ENCODE data around the gene IP6K1.

The IP6K1 gene

GRCh38 chr3:49761661-49762060 is 24.7 kb downstream of the IP6K1 start:
- Histone ChIP-seq H3K4me2 (ENCODE audit: low read depth, low read length, poor library complexity, severe bottlenecking) (no peak overlapping the region), H3K9ac (ENCODE audit: low read depth, low read length, poor library complexity, severe bottlenecking) (no peak overlapping the region), H3K9me2 (replicated peaks; ENCODE audit: low read depth, low read length) (no peaks in the 10 kb centered on the region), H3K79me2 (ENCODE audit: insufficient read depth, low read length) (peaks cover 73% of the 10 kb centered on the region; the same call in 1 of the 2 replicates), H3K4me1 (ENCODE audit: insufficient read depth, low read length, poor library complexity, severe bottlenecking) (peaks cover 7% of the 10 kb centered on the region), H3K9me3 (ENCODE audit: insufficient read depth, low read depth, low read length) (no peaks in the 10 kb centered on the region), H3K27me3 (ENCODE audit: insufficient read depth, low read length, poor library complexity, severe bottlenecking) (no peaks in the 10 kb centered on the region), H3K4me3 (ENCODE audit: low read length, poor library complexity, severe bottlenecking) (no peak overlapping the region), H4K20me1 (ENCODE audit: insufficient read depth, low read length, poor library complexity, severe bottlenecking) (peaks cover 10% of the 10 kb centered on the region), H3F3A (ENCODE audit: low read depth) (no peaks in the 10 kb centered on the region), H2AFZ (ENCODE audit: low read length) (no peak overlapping the region), H3K36me3 (ENCODE audit: insufficient read depth, low read length) (no peaks in the 10 kb centered on the region)
- TF ChIP-seq EZH2phosphoT487 (IDR thresholded peaks at IDR 0.05; ENCODE audit: borderline replicate concordance) (no peak), CTCF (conservative IDR thresholded peaks at IDR 0.05; ENCODE audit: low read length) (no peak)

- no peaks in the 10 kb centered on the region for H3F3A ChIP-seq (ENCODE audit: low read depth)
- peaks cover 78% of the 10 kb centered on the region for H3K79me2 ChIP-seq (ENCODE audit: insufficient read depth, low read length)
- H3K4me2 ChIP-seq (ENCODE audit: low read depth, low read length, poor library complexity, severe bottlenecking) = no peak overlapping the region
- H3K4me1 ChIP-seq (ENCODE audit: insufficient read depth, low read length, poor library complexity, severe bottlenecking) = peaks cover 7% of the 10 kb centered on the region
- no peaks in the 10 kb centered on the region for H3K36me3 ChIP-seq (ENCODE audit: insufficient read depth, low read length)
- H3K4me3 ChIP-seq (ENCODE audit: low read length, poor library complexity, severe bottlenecking) = no peak overlapping the region
- no peaks in the 10 kb centered on the region for H3K9me3 ChIP-seq (ENCODE audit: insufficient read depth, low read depth, low read length)
- H3K9me2 ChIP-seq (replicated peaks; ENCODE audit: low read depth, low read length) = no peaks in the 10 kb centered on the region
- no peaks in the 10 kb centered on the region for H3K27me3 ChIP-seq (ENCODE audit: insufficient read depth, low read length, poor library complexity, severe bottlenecking)
- no peak overlapping the region for H3K9ac ChIP-seq (ENCODE audit: low read depth, low read length, poor library complexity, severe bottlenecking)
- H4K20me1 ChIP-seq (ENCODE audit: insufficient read depth, low read length, poor library complexity, severe bottlenecking) = peaks cover 20% of the 10 kb centered on the region
- no peak overlapping the region for H2AFZ ChIP-seq (ENCODE audit: low read length)
- TF ChIP-seq EZH2phosphoT487 (IDR thresholded peaks at IDR 0.05; ENCODE audit: borderline replicate concordance) (no peak), CTCF (conservative IDR thresholded peaks at IDR 0.05; ENCODE audit: low read length) (no peak)
Observed at GRCh38 chr3:49759226-49759625, 27.1 kb downstream of the IP6K1 start.

- Histone ChIP-seq H4K20me1 (ENCODE audit: insufficient read depth, low read length, poor library complexity, severe bottlenecking) (peaks cover 20% of the 10 kb centered on the region), H3F3A (ENCODE audit: low read depth) (no peaks in the 10 kb centered on the region), H3K79me2 (ENCODE audit: insufficient read depth, low read length) (peaks cover 82% of the 10 kb centered on the region), H3K9ac (ENCODE audit: low read depth, low read length, poor library complexity, severe bottlenecking) (no peak overlapping the region), H3K4me1 (ENCODE audit: insufficient read depth, low read length, poor library complexity, severe bottlenecking) (peaks cover 7% of the 10 kb centered on the region), H3K27me3 (ENCODE audit: insufficient read depth, low read length, poor library complexity, severe bottlenecking) (no peaks in the 10 kb centered on the region), H3K9me2 (replicated peaks; ENCODE audit: low read depth, low read length) (no peaks in the 10 kb centered on the region), H3K36me3 (ENCODE audit: insufficient read depth, low read length) (no peaks in the 10 kb centered on the region), H3K9me3 (ENCODE audit: insufficient read depth, low read depth, low read length) (no peaks in the 10 kb centered on the region), H3K4me2 (ENCODE audit: low read depth, low read length, poor library complexity, severe bottlenecking) (no peak overlapping the region), H3K4me3 (ENCODE audit: low read length, poor library complexity, severe bottlenecking) (no peak overlapping the region), H2AFZ (ENCODE audit: low read length) (no peak overlapping the region)
- TF ChIP-seq EZH2phosphoT487 (IDR thresholded peaks at IDR 0.05; ENCODE audit: borderline replicate concordance) (no peak), CTCF (conservative IDR thresholded peaks at IDR 0.05; ENCODE audit: low read length) (no peak)
Observed at GRCh38 chr3:49757197-49757596, 29.1 kb downstream of the IP6K1 start.

Data from Loucy (cell line).